NCI-H2227 treated with DMSO at 0.1 percent for 48 hours (cell line): ENCODE data around the gene OLR1.

Experiments
- DNase-seq: peaks from one replicate; lab custom pipeline; 2025; lab: John Stamatoyannopoulos, UW

OLR1 gene

DNA sequence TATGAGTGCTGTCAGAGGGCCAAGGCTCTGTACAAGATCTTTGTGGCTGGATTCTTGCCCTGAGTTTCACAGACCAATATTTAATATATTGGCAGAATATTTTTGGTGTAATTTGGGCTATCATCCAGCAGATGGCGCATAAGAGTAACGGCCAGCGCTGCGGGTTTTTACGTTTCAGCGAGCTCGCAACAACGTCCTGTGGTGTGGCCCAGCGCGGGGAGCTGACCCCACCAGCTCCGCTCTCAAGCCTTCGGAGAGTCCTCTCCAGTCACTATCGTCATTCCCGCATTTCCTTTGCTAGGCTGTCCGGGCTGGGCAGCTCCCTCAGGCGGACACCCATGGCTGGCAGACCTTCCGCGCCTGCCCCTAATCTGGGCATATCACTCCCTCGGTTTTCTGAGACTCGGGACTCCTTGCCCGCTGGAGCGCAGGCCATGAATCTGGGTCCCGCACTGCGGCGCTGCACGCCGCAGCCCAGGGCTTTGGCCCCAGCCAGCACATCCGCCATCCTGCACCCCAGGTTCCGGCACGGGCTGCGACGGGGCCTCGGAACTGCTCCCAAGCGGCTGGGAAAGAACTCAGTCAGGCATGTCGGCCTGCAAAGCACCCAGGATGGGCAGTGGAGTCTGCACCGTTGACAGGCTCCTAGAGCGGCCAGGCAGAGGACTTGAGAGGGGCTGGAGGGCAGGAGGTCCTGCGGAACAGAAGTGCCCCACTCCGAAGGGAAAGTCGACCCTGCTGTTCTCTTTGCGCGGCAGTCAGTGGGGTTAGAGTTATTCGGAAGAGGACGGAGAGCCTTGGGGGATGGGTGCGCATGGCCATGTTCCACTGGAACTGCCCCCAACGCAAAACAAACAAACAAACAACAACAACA lies 18.4 kb downstream of the OLR1 start:
- DNase-seq: peak; percentile 21

DNA sequence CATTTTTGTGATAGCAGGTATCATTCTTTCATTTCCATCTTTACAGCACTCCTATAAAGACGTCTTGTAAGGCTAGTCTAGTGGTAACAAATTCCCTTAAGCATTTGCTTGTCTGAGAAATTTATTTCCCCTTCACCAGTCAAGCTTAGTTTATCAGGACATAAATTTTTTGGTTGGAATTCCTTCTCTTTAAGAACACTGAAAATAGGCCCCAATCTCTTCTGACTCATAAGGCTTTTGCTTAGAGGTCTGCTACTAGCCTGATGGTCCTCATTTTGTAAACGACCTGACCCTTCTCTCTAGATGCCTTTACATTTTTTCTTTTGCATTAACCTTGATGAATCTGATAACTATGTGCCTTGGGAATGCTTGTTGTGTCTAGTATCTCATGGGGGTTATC lies 20.3 kb downstream of the OLR1 start:
- DNase-seq: no peak

DNA sequence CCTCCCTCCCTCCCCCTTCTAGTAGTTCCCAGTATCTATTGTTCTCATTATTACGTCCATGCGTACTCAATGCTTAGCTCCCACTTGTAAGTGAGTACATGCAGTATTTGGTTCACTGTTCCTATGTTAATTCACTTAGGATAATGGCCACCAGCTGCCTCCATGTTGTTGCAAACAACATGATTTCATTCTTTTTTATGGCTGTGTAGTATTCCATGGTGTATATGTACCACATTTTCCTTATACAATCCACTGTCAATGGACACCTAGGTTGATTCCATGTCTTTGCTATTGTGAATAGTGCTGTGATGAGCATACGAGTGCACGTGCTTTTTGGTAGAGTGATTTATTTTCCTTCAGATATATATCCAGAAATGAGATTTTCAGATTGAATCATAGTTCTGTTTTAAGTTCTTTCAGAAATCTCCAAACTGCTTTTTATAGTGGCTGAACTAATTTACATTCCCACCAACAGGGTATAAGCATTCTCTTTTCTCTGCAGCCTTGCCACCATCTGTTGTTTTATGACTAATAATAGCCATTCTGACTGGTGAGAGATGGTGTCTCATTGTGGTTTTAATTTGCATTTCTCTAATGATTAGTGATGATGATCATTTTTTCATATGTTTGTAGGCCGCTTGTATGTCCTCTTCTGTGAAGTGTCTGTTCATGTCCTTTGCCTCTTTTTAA lies 24.1 kb downstream of the OLR1 start:
- no peak for DNase-seq

DNA sequence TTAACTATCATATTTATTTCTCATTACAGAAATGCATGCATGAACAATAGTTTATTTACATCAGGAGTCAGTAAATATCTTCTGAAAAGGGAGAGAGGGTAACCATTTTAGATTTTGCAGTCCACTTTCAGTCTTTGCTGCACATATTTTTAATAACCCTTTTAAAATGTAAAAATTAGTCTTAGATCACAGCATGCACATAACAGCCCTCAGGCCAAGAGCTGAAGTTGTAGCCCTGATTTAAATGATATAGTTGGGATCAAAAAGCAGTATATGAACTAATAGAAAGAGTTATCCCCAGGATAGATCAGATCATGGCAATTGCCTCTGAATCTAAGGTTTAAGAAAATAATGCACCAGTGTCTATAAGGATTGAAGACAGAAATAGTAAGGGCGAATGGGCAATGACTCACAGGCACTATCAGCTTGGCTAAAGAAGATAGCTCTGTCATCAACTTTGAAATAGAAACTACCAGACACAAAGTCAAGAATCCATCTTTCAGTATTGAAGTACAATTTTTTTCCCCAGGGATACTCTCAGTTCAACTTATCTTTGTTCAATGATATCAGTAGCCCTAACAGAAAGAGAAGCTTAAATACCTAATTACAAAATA lies 28.8 kb downstream of the OLR1 start:
- DNase-seq: no peak

DNA sequence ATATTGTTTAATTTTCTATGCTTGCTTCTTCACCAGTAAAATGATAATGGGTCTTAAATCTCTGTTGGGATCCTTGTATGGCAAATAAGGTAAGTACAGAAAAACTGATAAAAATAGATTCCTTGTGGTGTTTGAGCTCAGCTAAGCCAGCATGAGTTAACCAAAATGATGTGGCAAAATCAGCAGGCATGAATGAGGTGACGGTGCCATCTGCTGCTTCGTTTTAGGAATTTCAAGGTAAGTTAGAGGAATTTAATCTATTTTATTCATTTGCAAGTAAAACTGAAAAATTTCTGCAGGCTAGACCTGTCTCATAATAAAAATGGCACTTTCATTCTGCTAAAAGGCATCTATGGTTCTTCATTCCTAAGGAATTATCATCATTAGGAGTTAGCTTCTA lies 31.9 kb downstream of the OLR1 start:
- no peak for DNase-seq

DNA sequence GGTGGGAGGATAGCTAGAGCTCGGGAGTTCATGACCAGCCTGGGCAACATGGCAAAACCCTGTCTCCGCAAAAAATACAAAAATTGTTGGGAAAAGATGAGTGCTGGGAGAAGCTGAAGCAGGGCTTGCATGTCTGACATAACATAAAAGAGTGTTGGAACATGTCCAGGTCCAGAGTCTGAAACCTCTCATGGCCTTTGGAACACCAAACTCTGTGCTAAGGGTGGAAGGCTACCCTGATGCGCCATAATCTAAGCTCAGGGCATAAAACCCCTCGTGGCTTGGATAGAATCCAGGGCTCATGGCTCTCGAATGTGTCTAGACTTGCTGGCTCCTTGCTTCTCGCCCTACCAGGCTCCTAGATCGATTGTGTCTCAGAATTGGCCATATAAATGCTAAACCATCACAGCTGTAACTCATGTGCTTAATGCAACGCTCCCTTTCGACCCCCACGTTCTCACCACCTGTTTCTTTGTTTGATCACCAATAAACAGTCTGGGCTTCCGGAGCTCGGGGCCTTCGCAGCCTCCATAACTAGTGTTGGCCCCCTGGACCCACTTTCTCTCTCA lies 35.2 kb downstream of the OLR1 start:
- no peak for DNase-seq

DNA sequence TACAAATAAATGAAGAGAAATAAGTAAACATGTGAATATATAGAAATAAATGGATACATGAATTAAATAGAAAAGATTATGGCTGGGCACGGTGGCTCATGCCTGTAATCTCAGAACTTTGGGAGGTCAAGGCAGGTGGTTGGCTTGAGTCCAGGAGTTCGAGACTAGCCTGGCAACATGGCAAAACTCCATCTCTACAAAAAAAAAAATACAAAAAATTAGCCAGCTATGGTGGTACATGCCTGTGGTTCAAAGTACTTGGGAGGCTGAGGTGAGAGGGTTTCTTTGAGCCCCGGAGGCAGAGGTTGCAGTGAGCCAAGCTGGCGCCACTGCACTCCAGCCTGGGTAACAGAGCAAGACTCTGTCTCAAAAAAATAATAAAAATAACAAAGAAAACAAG lies 36.8 kb downstream of the OLR1 start:
- no peak for DNase-seq

DNA sequence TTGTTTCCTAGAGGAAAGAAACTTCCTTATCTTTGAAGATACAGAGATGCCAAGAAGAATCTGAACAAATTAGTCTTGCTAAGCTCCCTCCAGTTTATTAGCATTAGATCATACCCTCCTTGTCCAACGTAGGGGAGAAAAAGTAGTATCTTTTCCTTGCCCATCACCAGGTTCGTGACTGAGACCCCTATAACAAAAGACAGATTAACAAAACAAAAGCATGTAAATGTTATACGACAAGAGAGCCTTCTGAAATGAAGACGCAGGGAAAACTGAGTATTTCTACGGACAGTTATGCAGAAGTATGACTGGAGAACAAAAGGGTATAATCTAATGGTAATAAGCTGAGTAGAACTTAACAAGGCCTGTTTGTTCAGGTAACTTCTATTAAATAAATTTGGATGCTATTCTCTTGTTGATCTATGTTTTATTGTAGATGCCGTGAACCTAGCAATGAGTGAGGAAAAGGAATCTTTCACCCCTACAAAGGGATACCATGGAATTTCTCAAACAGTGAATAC lies 39.0 kb downstream of the OLR1 start:
- DNase-seq: no peak

DNA sequence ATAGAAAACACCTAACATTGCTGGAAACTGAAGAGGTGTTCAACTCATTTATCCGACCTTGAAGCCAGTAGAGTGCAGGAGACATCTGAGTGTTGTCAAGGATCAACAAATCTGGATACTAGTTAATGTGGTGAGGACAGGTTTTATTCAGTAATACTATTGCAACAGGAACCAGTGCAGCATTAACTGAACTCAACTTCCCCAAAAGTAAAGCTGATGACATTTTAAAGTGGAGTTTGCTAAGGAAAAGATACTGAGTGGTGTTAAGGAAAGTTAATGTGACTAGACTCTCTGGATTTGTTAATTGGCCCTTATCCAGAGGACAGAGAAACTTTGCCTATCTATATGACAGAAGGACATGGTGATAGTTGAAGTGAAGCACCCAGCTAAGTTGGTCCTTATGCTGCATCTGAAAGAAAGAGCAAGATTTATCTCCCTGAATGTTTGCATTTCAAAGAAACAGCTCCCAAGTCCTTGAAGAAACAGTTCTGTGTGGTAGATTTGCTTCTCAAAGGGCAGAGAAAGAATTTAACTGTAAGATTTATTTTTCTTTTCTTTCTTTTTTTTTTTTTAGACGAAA lies 40.7 kb downstream of the OLR1 start:
- no peak for DNase-seq

DNA sequence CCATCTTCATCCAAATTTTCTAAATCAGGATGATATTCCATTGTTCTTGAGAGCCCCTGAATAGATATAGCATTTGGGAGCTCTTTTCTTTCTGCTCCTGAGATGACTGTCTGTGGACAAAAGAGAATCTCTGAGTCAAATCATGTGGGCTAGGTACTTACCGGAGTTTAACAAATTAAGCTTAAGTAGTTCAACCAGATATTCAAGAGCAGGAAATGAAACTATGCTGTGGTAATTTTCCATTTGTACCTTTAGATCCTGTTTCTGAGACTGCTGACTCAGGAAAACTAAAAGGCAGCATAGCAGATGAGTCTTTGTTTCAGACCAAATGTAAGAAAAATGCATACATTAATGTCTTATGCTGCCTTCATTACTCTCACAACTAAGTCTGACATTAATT lies 41.9 kb downstream of the OLR1 start, which contains the start of gene CLEC7A:
Gene CLEC7A (minus strand): TSS at position 158 of the 400 bp plus-strand sequence. CDS start 117 bp downstream, at position 41.
- DNase-seq: no peak

DNA sequence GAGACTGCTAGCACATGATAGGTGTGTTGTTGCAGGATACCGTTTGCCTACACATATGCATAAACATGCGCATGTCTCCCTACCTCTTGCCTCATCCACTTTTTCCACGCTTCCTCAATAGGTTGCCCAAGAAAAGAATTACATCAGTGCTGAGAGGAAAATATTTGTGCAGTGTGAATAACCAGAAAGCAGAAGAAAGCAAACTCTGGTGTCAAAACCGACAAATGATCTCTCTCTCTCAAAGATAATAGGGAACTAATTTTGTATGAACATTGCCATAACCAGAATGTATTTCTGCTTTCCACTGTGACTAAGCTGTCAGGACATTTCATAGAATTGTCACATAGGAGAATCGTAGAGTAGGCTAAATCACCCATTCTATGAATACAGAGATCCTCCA lies 43.2 kb downstream of the OLR1 start:
- no peak for DNase-seq

DNA sequence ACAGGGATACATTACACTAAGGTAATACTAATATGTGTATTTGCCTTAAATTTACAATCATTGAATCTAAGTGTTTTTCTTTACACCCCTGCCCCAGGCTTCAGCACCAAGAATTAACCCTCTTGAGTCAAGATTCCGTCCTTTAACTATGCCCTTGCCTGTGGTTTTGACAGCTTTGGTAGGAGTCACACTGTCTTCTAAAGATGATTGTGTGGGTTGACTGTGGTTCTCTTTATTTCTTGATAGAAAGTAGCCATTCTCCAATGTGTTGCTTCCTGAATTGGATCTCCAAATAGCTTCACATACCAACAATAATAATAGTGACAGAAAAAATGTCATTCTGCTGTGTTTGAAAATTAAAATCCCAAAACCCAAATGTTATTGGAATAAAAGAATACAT lies 45.5 kb downstream of the OLR1 start:
- no peak for DNase-seq

DNA sequence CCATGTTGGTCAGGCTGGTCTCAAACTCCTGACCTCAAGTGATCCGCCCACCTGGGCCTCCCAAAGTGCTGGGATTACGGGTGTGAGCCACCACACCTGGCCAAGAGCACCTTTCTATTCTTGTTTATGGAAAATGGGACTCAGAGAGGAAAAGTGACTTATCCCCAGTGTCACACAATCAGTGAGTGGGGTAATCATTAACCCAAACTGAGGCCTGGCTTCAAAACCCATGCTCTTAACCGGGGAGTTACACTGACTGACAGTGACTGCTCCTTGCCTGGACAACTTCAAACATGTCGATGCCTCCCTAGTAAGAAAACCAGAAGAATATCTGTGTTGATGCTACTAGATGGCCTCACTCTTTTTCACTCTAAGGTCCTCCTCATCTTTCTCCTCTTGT lies 49.2 kb downstream of the OLR1 start:
- DNase-seq: no peak

DNA sequence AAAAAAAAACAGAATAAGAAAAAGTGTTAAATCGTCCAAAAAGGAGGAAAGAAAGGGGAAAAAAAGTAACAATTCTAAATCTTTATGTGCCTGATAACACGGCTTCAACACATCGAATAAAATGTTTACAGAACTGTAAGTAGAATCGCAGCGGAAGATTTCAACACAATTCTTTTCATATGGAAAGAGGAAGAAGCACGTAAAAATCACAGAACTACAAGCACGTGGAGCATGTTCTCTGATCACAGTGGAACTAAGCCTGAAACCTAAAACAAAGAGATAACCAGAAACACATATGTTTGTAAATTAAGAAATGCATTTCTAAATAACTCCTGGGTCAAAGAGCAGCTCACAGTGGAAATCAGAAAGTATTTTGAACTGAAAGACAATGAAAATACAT lies 50.7 kb downstream of the OLR1 start:
- no peak for DNase-seq

DNA sequence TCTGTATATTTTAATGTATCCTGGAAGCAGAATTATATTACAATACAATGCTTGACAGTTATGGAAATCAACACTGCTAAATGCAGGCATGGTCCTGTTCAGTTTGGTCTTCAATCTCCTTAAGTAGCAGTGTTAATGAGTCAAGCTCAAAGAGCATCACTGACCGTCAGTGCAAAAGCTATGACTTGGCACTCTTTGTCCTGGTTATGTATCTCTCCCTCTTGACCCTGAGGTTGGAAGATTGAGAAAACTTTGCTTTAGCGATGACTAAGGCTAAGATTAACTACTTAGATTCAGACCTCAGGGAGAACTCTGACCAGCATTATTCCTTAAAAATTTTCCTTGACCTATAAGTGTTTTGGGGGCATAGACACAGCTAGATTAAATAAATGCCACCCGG lies 52.9 kb downstream of the OLR1 start:
- no peak for DNase-seq

DNA sequence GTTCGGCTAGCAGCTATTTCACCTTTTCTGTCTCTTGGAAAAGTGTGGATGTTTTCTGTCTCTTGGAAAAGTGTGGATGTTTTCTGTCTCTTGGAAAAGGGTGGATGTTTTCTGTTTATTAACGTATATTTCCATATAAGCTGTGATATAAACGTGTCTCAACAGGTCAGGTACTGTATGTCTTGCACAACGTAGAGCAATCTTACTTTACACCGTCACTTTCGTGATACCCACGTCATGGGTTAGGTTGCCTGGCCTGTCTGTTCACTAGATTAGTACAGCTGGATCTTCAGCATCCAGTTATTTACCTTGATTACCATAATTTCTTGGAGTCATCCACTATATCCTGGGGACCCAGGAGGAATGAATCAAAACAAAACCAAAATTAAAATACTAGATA lies 56.0 kb downstream of the OLR1 start:
- DNase-seq: no peak

DNA sequence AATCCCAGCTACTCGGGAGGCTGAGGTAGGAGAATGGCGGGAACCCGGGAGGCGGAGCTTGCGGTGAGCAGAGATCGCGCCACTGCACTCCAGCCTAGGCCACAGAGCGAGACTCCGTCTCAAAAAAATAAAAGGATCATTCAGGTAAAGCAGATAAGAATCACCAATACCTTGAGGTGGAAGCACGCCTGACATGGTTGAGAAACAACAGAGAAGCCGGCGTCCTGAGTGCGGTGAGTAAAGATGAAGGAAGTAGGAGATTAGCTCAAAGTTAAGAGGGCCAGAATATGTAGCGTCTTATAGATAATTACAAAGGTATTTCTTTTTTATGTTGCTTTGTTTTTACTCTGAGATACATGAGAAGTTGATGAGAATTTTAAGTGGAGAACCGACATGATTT lies 56.6 kb downstream of the OLR1 start:
- no peak for DNase-seq

DNA sequence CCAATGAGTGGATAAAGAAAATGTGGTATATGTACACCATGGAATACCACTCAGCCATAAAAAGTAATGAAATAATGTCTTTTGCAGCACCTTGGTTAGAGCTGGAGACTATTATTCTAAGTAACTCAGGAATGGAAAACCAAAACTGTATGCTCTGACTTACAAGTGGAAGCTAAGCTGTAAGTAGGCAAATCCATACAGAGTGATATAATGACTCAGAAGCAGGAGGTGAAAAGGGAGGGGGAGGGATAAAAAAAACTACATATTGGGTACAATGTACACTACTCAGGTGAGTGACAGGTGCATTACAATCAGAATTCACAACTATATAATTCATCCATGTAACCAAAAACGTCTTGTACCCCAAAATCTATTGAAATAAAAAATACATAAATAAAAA lies 58.0 kb downstream of the OLR1 start:
- DNase-seq: no peak

DNA sequence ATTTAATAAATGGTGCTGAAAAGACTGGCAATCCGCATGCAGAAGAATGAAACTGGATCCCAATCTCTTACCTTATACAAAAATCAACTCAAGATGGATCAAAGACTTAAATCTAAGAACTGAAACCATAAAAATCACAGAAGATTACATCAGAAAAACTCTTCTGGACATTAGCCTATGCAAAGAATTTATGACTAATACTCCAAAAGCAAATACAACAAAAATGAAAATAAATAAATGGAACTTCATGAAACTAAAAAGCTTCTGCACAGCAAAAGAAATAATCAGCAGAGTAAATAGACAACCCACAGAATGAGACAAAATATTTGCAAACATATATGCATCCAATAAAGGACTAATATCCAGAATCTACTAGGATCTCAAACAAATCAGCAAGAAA lies 58.9 kb downstream of the OLR1 start:
- DNase-seq: no peak

DNA sequence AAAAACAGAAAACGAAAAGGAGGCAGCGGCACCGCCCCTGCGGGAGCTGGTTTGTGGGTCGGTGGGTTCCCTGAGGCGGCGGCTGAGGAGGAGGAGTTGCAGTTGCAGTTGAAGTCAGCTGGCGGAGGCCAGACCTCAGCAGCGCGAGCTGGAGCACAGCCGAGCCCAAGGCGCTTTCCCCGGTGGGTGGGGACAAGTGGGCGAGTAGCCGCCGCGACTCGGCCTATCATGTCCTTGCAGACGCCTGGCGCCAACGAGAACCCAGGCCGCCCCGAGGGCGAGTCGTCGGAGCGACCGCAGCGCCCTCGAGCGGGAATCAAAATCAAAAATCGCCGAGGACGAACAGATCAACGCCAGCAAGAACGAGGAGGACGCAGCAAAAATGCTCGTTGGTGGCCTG lies 60.5 kb downstream of the OLR1 start:
- DNase-seq: no peak

DNA sequence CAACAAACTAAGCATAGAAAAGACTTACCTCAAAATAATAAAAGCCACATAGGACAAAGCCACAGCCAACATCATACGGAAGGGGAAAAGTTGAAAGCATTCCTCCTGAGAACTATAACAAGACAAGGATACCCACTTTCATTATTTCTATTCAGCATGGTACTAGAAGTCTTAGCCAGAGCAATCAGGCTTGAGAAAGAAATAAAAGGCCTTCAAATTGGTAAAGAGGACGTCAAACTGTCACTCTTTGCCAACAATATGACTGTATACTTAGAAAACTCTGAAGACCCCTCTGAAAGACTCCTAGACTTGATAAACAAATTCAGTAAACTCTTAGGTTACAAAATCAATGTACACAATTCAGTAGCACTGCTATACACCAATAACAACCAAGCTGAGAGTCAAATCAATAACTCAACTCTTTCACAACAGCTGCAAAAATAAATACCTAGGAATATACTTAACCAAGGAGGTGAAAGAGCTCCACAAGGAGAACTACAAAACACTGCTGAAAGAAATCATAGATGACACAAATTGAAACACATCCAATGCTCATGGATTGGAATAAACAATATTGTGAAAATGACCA lies 61.6 kb downstream of the OLR1 start:
- no peak for DNase-seq
